H9 (cell line): ENCODE results near the gene MAPT. TPM values are rescaled to one million over a fixed set of nuclear protein-coding genes. Genes with fewer than 3 reads are reported as not detected.

Experiments used
- DNase-seq: peaks from one replicate; pipeline ENCODE4 v3.0.0-alpha.2; 2017
- H2AFZ ChIP-seq: one replicate; pipeline ENCODE4 v1.6.1; 2013; ENCODE audit warnings: mild to moderate bottlenecking, low read length, control low read depth, moderate library complexity
- H2AK5ac ChIP-seq: 2 replicates; pipeline ENCODE4 v1.6.1; 2013; ENCODE audit warnings: low read length, control low read depth, mixed read lengths; ENCODE audit not compliant: insufficient read length
- H2BK120ac ChIP-seq: one replicate; pipeline ENCODE4 v1.6.1; 2013; ENCODE audit warnings: low read depth, mild to moderate bottlenecking, low read length, control low read depth, inconsistent platforms; ENCODE audit not compliant: poor library complexity, severe bottlenecking
- H2BK12ac ChIP-seq: 2 replicates; pipeline ENCODE4 v1.6.1; 2013; ENCODE audit warnings: low read length, control low read depth, mixed read lengths, low read depth; ENCODE audit not compliant: insufficient read length
- H2BK15ac ChIP-seq: 2 replicates; pipeline ENCODE4 v1.6.1; 2013; ENCODE audit warnings: low read depth, low read length, control low read depth
- H2BK20ac ChIP-seq: one replicate; pipeline ENCODE4 v1.6.1; 2013; ENCODE audit warnings: low read depth, mild to moderate bottlenecking, low read length, control low read depth, inconsistent platforms; ENCODE audit not compliant: poor library complexity, severe bottlenecking
- H2BK5ac ChIP-seq: 2 replicates; pipeline ENCODE4 v1.6.1; 2013; ENCODE audit warnings: low read length, control low read depth, mixed read lengths; ENCODE audit not compliant: insufficient read length
- H3K14ac ChIP-seq: 2 replicates; pipeline ENCODE4 v1.6.1; 2013; ENCODE audit warnings: low read length, control low read depth; ENCODE audit not compliant: insufficient read depth
- H3K18ac ChIP-seq: 2 replicates; pipeline ENCODE4 v1.6.1; 2013; ENCODE audit warnings: low read depth, mild to moderate bottlenecking, mixed read lengths, low read length, control low read depth; ENCODE audit not compliant: insufficient read length
- H3K23ac ChIP-seq: 2 replicates; pipeline ENCODE4 v1.6.1; 2013; ENCODE audit warnings: low read length, control low read depth, mixed read lengths, low read depth; ENCODE audit not compliant: insufficient read length
- H3K23me2 ChIP-seq: 2 replicates; pipeline ENCODE4 v1.6.1; 2013; ENCODE audit warnings: low read depth, mild to moderate bottlenecking, mixed read lengths, low read length, control low read depth; ENCODE audit not compliant: insufficient read length, poor library complexity, severe bottlenecking
- H3K27ac ChIP-seq: 2 replicates; pipeline ENCODE4 v1.5.1; 2013; ENCODE audit warnings: low read length, control low read depth, mixed read lengths, low read depth; ENCODE audit not compliant: insufficient read length
- H3K27me3 ChIP-seq: 2 replicates; pipeline ENCODE4 v1.6.1; 2013; ENCODE audit warnings: low read length, control low read depth, inconsistent platforms; ENCODE audit not compliant: insufficient read depth
- H3K4ac ChIP-seq: 2 replicates; pipeline ENCODE4 v1.6.1; 2013; ENCODE audit warnings: low read depth, mild to moderate bottlenecking, control low read depth, inconsistent platforms, low read length, moderate library complexity
- H3K4me1 ChIP-seq: 2 replicates; pipeline ENCODE4 v1.6.1; 2013; ENCODE audit warnings: low read length, control low read depth, inconsistent platforms; ENCODE audit not compliant: insufficient read depth
- H3K4me2 ChIP-seq: 2 replicates; pipeline ENCODE4 v1.6.1; 2013; ENCODE audit warnings: low read length, control low read depth, mixed read lengths; ENCODE audit not compliant: insufficient read length, insufficient read depth
- H3K56ac ChIP-seq: 2 replicates; pipeline ENCODE4 v1.6.1; 2013; ENCODE audit warnings: low read depth, mild to moderate bottlenecking, mixed read lengths, low read length, control low read depth; ENCODE audit not compliant: insufficient read length
- H3K79me1 ChIP-seq: 2 replicates; pipeline ENCODE4 v1.6.1; 2013; ENCODE audit warnings: low read depth, mild to moderate bottlenecking, moderate library complexity, low read length, control low read depth, inconsistent platforms; ENCODE audit not compliant: insufficient read depth, poor library complexity, severe bottlenecking
- H3K79me2 ChIP-seq: 2 replicates; pipeline ENCODE4 v1.6.1; 2013; ENCODE audit warnings: low read length, control low read depth, inconsistent platforms; ENCODE audit not compliant: insufficient read depth
- H3K9ac ChIP-seq: 2 replicates; pipeline ENCODE4 v1.6.1; 2013; ENCODE audit warnings: low read length, control low read depth, mixed read lengths; ENCODE audit not compliant: insufficient read length; ENCODE audit errors: extremely low read depth
- H3K9me3 ChIP-seq: one replicate; pipeline ENCODE4 v1.6.1; 2013; ENCODE audit warnings: low read depth, low read length, inconsistent platforms; ENCODE audit not compliant: control insufficient read depth
- H3T11ph ChIP-seq: one replicate; pipeline ENCODE4 v1.6.1; 2013; ENCODE audit warnings: mild to moderate bottlenecking, low read length, control low read depth, inconsistent platforms
- H4K20me1 ChIP-seq: one replicate; pipeline ENCODE4 v1.6.1; 2013; ENCODE audit not compliant: control insufficient read depth, insufficient read length, insufficient read depth
- H4K5ac ChIP-seq: 2 replicates; pipeline ENCODE4 v1.6.1; 2013; ENCODE audit warnings: low read depth, mild to moderate bottlenecking, mixed read lengths, low read length, control low read depth; ENCODE audit not compliant: insufficient read length
- H4K8ac ChIP-seq: replicated peaks from 2 replicates; pipeline ENCODE4 v1.6.1; 2013; ENCODE audit warnings: low read length, control low read depth, mixed read lengths, low read depth; ENCODE audit not compliant: insufficient read length
- H4K91ac ChIP-seq: 2 replicates; pipeline ENCODE4 v1.6.1; 2013; ENCODE audit warnings: low read depth, mild to moderate bottlenecking, moderate library complexity, mixed read lengths, low read length, control low read depth; ENCODE audit not compliant: insufficient read length
- H3K27ac Mint-ChIP-seq, 3 experiments: 2 replicates in 2 of 3; 3 replicates in 1 of 3; pipeline ENCODE4 v1.8.0; 2020 to 2021; ENCODE audit warnings: mixed read lengths in 3 of 3, mild to moderate bottlenecking in 1 of 3, moderate library complexity in 1 of 3
- H3K27me3 Mint-ChIP-seq: 2 replicates; pipeline ENCODE4 v1.8.0; 2021; ENCODE audit warnings: low read depth, mild to moderate bottlenecking, moderate library complexity, mixed read lengths
- H3K36me3 Mint-ChIP-seq, 3 experiments: 2 replicates in 2 of 3; 3 replicates in 1 of 3; pipeline ENCODE4 v1.8.0; 2020 to 2021; ENCODE audit warnings: low read depth in 3 of 3, mixed read lengths in 3 of 3; ENCODE audit not compliant: insufficient read depth in 1 of 3
- H3K4me1 Mint-ChIP-seq, 2 experiments: 2 replicates each; pipeline ENCODE4 v1.8.0; 2020; ENCODE audit warnings: mixed read lengths in 2 of 2
- H3K4me3 Mint-ChIP-seq, 2 experiments: 2 replicates in 1 of 2; 3 replicates in 1 of 2; pipeline ENCODE4 v1.8.0; 2020 to 2021; ENCODE audit warnings: mild to moderate bottlenecking in 2 of 2, mixed read lengths in 2 of 2, moderate library complexity in 1 of 2
- H3K9me3 Mint-ChIP-seq, 2 experiments: 2 replicates in 1 of 2; 3 replicates in 1 of 2; pipeline ENCODE4 v1.8.0; 2020; ENCODE audit warnings: mild to moderate bottlenecking in 2 of 2, mixed read lengths in 2 of 2, moderate library complexity in 1 of 2
- WGBS: extraction: QIAGEN DNeasy Blood & Tissue Kit; methylation state at CpG from one replicate; pipeline ENCODE4 v1.1.7; 2013; ENCODE audit warnings: missing lambda C conversion rate, low lambda C conversion rate, mixed read lengths; ENCODE audit not compliant: insufficient read length; ENCODE audit errors: extremely low coverage; 5-methylcytosine and 5-hydroxymethylcytosine counted together
- total RNA-seq: library from RNA; stranded (reverse); gene quantifications from 2 replicates; pipeline ENCODE4 v1.2.1, GENCODE V29; 2021
- TF ChIP-seq, protein P1 (sequence below): fragments of 200-600 bp; sonication (generic); conservative IDR thresholded peaks from 3 replicates; pipeline ENCODE4 v1.8.0; 2021; ENCODE audit warnings: antibody characterized with exemption, mild to moderate bottlenecking

Gene MAPT
- total RNA-seq, 1 experiment from 2014 or later: 1.6 TPM

- Histone ChIP-seq H3K27ac (no peak overlapping the region), H2BK12ac (no peak overlapping the region), H3K79me1 (no peaks in the 10 kb centered on the region), H3K4me1 (peaks cover 3% of the 10 kb centered on the region; the same call in 1 of the 2 replicates), H2BK5ac (no peak overlapping the region), H3K9me3 (no peaks in the 10 kb centered on the region), H4K5ac (no peak overlapping the region), H3K18ac (no peak overlapping the region), H4K8ac (no peak overlapping the region), H3K23me2 (no peaks in the 10 kb centered on the region), H3K9ac (no peak overlapping the region), H2AK5ac (no peak overlapping the region), H3K14ac (no peak overlapping the region), H2BK120ac (no peak overlapping the region), H3K4me2 (no peak overlapping the region), H2AFZ (no peak overlapping the region), H2BK15ac (no peak overlapping the region), H4K91ac (no peak overlapping the region), H3K56ac (no peak overlapping the region), H4K20me1 (no peaks in the 10 kb centered on the region), H3K4ac (no peak overlapping the region), H2BK20ac (no peak overlapping the region), H3T11ph (no peak overlapping the region), H3K23ac (no peak overlapping the region), H3K79me2 (peaks cover 8% of the 10 kb centered on the region; the same call in 1 of the 2 replicates), H3K27me3 (no peaks in the 10 kb centered on the region)
- Mint-ChIP-seq H3K9me3 (peaks cover 1 to 4% of the 10 kb centered on the region in 2 experiments; a peak in 3 of 5 replicates), H3K27ac (peak overlapping the region; percentile 64 to 80 (median 67); a peak in 6 of 7 replicates), H3K4me3 (no peak overlapping the region), H3K4me1 (peaks cover 35 to 38% of the 10 kb centered on the region in 2 experiments), H3K27me3 (no peaks in the 10 kb centered on the region), H3K36me3 (peaks cover 9 to 29% (median 22%) of the 10 kb centered on the region in 3 experiments)
- no CpG with 5 or more reads among the region's 5 CpGs for WGBS
- TF ChIP-seq, protein P1, sequence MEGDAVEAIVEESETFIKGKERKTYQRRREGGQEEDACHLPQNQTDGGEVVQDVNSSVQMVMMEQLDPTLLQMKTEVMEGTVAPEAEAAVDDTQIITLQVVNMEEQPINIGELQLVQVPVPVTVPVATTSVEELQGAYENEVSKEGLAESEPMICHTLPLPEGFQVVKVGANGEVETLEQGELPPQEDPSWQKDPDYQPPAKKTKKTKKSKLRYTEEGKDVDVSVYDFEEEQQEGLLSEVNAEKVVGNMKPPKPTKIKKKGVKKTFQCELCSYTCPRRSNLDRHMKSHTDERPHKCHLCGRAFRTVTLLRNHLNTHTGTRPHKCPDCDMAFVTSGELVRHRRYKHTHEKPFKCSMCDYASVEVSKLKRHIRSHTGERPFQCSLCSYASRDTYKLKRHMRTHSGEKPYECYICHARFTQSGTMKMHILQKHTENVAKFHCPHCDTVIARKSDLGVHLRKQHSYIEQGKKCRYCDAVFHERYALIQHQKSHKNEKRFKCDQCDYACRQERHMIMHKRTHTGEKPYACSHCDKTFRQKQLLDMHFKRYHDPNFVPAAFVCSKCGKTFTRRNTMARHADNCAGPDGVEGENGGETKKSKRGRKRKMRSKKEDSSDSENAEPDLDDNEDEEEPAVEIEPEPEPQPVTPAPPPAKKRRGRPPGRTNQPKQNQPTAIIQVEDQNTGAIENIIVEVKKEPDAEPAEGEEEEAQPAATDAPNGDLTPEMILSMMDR: no peak
- DNase-seq: no peak
Observed at GRCh38 chr17:46071796-46072195, 177.4 kb downstream of the MAPT start.
